K562 treated with DMSO at 1 percent for 24 hours (cell line): Measurements from ENCODE around the gene FBXW5. TPM values are rescaled to one million over a fixed set of nuclear protein-coding genes. Genes with fewer than 3 reads are reported as not detected.

Experiments
- total RNA-seq: library from RNA; unstranded; fragments of 300-600 nt; gene quantifications from 2 replicates; pipeline ENCODE4 v1.2.3, GENCODE V29; 2022; ENCODE audit warnings: low read depth; ENCODE audit not compliant: insufficient read depth

Gene FBXW5, protein sequence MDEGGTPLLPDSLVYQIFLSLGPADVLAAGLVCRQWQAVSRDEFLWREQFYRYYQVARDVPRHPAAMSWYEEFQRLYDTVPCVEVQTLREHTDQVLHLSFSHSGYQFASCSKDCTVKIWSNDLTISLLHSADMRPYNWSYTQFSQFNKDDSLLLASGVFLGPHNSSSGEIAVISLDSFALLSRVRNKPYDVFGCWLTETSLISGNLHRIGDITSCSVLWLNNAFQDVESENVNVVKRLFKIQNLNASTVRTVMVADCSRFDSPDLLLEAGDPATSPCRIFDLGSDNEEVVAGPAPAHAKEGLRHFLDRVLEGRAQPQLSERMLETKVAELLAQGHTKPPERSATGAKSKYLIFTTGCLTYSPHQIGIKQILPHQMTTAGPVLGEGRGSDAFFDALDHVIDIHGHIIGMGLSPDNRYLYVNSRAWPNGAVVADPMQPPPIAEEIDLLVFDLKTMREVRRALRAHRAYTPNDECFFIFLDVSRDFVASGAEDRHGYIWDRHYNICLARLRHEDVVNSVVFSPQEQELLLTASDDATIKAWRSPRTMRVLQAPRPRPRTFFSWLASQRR
- total RNA-seq: 150 and 189 TPM in 2 replicates

DNA sequence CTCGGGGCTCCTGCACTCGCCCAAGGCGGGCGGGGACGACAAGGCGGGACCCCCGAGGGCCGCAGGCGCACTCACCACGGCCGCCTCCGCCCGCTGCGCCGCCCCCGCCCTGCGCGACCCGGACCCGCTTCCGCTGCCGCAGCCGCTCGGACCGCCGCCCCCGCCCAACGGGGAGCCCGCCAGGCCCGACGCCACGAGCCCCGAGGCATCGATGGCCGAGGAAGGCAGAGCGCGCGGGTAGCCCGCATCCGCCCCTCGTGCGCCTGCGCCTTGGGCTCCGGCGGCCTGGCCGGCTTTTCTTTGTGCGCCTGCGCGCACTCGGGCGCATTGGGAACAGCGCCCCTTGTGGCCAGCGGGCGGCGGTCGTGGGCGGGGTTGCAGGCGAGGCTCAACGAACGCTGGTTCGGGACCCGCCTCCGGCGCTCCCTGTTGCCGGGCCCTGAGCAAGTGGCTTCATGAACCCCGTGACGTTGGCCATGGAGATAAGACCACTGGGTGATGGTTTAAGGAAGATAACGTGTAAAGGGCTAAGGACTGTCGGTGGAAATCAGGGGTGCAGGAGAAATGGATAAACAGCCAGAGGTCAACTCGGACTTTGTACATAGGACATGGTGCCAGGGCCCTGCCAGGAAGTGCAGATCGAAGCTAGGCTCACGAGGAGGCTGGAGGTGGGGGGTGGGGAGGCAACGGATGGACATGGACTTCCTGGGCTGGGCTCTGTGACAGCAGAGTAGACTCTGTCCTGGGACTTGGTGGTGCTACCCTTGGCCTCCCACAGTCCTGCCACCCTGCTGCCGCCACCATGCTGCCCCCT is at the start of gene FBXW5, which contains the start of gene C8G:
TSS of gene FBXW5 (minus strand) at position 220 of the 814 bp plus-strand sequence. CDS start 655 bp downstream, outside the sequence.
TSS of gene C8G (plus strand) at position 725 of the 814 bp plus-strand sequence. CDS start at position 803, 78 bp downstream.

DNA sequence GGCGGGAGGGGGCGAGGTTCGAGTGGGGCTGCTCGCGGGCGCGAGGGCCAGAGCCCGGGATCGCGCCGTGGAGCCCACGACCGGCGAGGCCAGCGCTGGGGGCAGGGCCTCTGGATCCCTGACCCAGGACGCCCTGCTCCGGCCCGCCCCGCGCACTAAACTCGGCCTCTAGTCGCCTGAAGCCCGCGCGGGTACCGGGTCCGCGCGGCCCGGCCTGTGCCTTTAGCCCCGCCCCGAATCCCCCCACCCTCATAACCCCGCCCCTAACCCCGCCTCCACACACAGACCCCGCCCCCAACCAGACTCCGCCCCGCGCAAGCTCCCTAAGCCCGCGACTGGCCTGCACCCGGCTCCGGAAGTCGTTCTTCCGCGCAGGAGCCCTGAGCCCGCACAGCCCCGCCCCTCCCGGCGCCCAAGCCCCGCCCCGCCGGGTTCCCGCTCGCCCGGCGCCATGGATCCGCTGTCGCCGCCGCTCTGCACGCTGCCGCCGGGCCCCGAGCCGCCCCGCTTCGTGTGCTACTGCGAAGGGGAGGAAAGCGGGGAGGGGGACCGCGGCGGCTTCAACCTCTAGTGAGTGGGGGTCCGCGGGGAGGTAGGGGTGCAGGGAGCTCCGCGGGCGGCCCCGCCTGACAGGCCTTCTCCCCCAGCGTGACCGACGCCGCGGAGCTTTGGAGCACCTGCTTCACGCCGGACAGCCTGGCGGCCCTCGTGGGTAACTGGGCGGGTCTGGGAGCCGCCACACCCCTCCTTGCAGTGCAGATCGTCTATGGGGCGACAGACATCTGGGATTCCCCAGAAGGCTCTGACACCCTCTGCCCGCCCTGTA is 47.7 kb upstream of the FBXW5 start, which contains the start of gene PAXX:
TSS of gene PAXX (plus strand) at position 430 of the 826 bp plus-strand sequence. CDS start at position 452, 22 bp downstream.

DNA sequence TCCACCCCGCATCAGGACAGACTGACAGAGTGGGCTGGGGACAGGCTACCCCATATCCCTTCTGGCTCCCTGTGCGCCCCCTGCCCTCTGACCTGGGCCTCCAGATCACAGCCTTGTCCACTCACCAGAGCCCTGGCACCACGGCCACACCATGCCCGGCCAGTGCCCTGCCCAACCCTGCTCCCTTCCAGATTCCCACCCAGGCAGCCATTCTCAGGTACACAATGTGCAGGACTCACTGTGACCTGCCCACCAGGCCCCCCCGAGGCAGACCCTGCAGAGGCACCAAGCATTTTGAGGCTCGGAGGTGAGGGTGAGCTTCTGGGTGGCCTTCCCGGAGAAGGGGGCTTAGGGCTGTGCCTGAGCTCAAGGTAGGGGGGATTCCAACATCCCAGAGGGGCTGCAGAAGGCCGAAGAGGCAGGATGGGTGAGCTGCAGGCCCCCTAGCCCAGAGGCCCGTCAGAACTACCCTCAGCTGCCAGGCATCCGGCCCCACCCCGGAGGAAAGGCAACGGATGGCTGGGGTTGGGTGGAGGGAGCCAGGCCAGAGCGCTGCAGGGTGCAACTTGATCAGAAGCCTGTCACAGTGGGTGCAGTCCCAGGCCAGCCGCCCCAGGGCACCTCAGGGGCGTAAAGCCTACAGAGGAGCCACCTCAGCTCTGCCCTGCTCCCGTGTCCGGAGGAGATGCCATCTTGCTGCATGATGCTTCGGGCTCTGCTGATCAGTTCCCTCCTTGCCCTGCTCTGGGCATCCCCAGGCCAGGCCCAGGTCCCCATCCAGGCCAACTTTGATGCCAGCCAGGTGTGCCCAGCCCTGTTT is 37.9 kb upstream of the FBXW5 start, which contains the start of gene LCNL1:
TSS of gene LCNL1 (plus strand) at position 762 of the 820 bp plus-strand sequence. CDS start 594 bp downstream, outside the sequence.

DNA sequence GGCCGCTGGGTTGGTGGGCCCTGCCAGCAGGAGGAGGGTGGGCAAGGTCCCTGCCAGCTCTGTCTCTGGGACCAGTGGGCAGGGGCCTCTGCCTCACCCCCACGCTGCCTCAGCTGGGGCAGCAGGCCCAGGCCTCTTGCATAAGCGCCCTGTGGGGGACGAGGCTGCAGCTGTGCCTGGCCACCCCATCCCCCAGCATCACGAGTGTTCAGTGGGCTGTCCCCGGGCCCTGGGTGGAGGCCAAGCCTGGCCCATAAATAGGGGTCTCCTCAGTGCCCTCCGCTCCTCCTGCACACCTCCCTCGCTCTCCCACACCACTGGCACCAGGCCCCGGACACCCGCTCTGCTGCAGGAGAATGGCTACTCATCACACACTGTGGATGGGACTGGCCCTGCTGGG is 32.7 kb upstream of the FBXW5 start, which contains the start of gene PTGDS:
TSS of gene PTGDS (plus strand) at position 282 of the 400 bp plus-strand sequence. CDS start at position 357, 75 bp downstream.

DNA sequence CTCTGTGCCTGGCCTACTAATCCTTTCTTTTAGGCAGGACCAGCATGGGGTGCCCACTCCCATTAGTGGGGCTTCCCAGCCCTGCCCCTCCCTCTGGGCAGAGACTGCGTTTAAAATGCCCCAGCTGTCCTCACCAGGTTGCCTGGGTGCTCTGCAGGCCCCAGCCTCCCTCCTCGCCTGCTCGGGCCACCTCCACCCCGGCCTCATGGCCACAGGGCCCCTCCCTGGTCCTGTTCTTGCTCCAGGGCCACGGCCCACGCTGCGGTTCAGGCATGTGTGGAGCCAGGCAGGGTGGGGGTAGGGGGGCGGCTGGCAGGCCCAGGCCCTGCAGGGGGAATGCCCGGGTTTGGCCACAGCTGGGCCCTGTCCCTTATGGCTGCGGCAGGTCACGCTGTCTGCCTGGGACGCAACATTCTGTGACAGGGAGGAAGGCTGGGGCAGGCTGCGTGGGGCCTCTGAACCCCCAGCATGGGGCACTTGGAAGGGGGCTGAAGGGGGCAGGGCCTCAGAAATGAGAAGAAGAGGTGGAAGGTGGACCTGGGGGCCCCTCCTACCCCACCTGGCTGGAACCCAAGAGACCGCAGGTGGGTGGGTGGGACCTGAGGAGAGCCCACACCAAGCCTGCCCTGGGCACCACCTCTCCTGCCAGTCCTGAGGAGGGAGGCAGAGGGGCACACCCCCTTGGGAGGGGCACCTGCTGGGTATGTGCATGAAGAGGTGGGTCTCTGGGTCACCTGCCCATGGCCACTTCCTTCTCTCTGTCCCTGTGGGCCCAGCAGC is 7.2 kb upstream of the FBXW5 start, which contains the start of gene LCN12:
TSS of gene LCN12 (plus strand) at position 733 of the 780 bp plus-strand sequence. CDS start 55 bp downstream, outside the sequence.

Other genes starting within 250 kb of the FBXW5 start
- 17.6 and 20.5 TPM in 2 replicates for gene DIPK1B, start 232.2 kb downstream of the FBXW5 start, total RNA-seq
- gene LCN10, start 201.8 kb downstream of the FBXW5 start, total RNA-seq: 0.50 TPM in 1 of 2 replicates, not detected in the other
- gene LCN6, start 196.2 kb downstream of the FBXW5 start, total RNA-seq: not detected in 2 replicates
- not detected in 2 replicates for gene LCN8, start 186.5 kb downstream of the FBXW5 start, total RNA-seq
- not detected in 2 replicates for gene LCN15, start 180.2 kb downstream of the FBXW5 start, total RNA-seq
- gene TMEM141, start 153.4 kb downstream of the FBXW5 start, total RNA-seq: 80.0 and 85.0 TPM in 2 replicates
- 1.8 and 3.5 TPM in 2 replicates for gene CCDC183, start 148.4 kb downstream of the FBXW5 start, total RNA-seq
- 160 and 181 TPM in 2 replicates for gene RABL6, start 136.8 kb downstream of the FBXW5 start, total RNA-seq
- 12.3 and 15.9 TPM in 2 replicates for gene AJM1, start 102.3 kb downstream of the FBXW5 start, total RNA-seq
- 163 and 193 TPM in 2 replicates for gene PHPT1, start 95.3 kb downstream of the FBXW5 start, total RNA-seq
- gene MAMDC4, start 92.4 kb downstream of the FBXW5 start, total RNA-seq: 1.9 and 3.1 TPM in 2 replicates
- gene EDF1, start 78.4 kb downstream of the FBXW5 start, total RNA-seq: 668 and 686 TPM in 2 replicates
- 32.9 and 35.8 TPM in 2 replicates for gene TRAF2, start 58.2 kb downstream of the FBXW5 start, total RNA-seq
- gene C8G, start 505 bp upstream of the FBXW5 start, total RNA-seq: 1.1 TPM in 1 of 2 replicates, not detected in the other
- gene LCN12, start 7.5 kb upstream of the FBXW5 start, total RNA-seq: not detected in 2 replicates
- gene PTGDS, start 32.8 kb upstream of the FBXW5 start, total RNA-seq: 5.6 and 7.3 TPM in 2 replicates
- not detected in 2 replicates for gene LCNL1, start 38.3 kb upstream of the FBXW5 start, total RNA-seq
- gene PAXX, start 47.7 kb upstream of the FBXW5 start, total RNA-seq: 82.2 and 86.6 TPM in 2 replicates
- 0.64 and 1.7 TPM in 2 replicates for gene CLIC3, start 51.8 kb upstream of the FBXW5 start, total RNA-seq
- 11.0 and 24.1 TPM in 2 replicates for gene ABCA2, start 83.5 kb upstream of the FBXW5 start, total RNA-seq
- not detected in 2 replicates for gene FUT7, start 87.3 kb upstream of the FBXW5 start, total RNA-seq
- 0.66 and 1.1 TPM in 2 replicates for gene NPDC1, start 101.4 kb upstream of the FBXW5 start, total RNA-seq
- 0.21 TPM in 1 of 2 replicates, not detected in the other for gene ENTPD2, start 109.3 kb upstream of the FBXW5 start, total RNA-seq
- 36.1 and 38.7 TPM in 2 replicates for gene SAPCD2, start 125.8 kb upstream of the FBXW5 start, total RNA-seq
- gene UAP1L1, start 132.8 kb upstream of the FBXW5 start, total RNA-seq: 9.0 and 9.6 TPM in 2 replicates
- gene MAN1B1, start 142.2 kb upstream of the FBXW5 start, total RNA-seq: 52.5 and 56.8 TPM in 2 replicates
- gene DPP7, start 170.0 kb upstream of the FBXW5 start, total RNA-seq: 187 and 232 TPM in 2 replicates
- 0.12 and 0.78 TPM in 2 replicates for gene GRIN1, start 194.4 kb upstream of the FBXW5 start, total RNA-seq
- gene LRRC26, start 225.3 kb upstream of the FBXW5 start, total RNA-seq: not detected in 2 replicates
- not detected in 2 replicates for gene TMEM210, start 227.3 kb upstream of the FBXW5 start, total RNA-seq
- gene ANAPC2, start 243.8 kb upstream of the FBXW5 start, total RNA-seq: 57.0 and 62.9 TPM in 2 replicates
- gene SSNA1, start 243.9 kb upstream of the FBXW5 start, total RNA-seq: 231 and 245 TPM in 2 replicates